Activated CD4-positive, alpha-beta T cell treated with anti-CD3 and anti-CD28 coated beads, Interleukin-10, Interleukin-2, amounts not matched to agents 100 ng/mL and 50 ng/mL, durations not matched to agents 16 hours and 8 hours (primary cell): ENCODE data around the gene COQ4.

ENCODE experiments used
- DNase-seq: peaks from one replicate; pipeline ENCODE4 v3.0.0-alpha.2; 2020

COQ4 gene

GRCh38 chr9:128342971-128343680 lies 20.5 kb downstream of the COQ4 start:
- no peak for DNase-seq

DNA sequence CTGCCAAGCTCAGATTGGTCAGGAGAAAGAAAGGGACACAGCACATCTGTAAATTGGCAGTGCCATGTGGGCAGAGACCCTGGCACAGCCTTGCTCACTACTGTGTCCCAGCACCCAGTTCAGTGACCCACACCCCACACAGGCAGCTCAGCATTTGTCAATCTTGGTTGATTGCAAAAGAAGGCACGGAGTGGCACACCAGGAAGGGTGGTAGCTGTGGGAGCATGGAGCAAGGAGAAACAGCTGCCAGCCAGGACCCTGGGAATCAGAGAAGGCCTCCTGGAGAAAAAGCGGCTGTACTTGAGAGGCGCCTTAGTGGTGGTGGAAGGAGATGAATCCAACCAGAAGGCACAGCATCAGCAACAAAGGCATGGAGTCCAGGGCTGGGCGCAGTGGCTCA lies 21.2 kb downstream of the COQ4 start:
- no peak for DNase-seq

DNA sequence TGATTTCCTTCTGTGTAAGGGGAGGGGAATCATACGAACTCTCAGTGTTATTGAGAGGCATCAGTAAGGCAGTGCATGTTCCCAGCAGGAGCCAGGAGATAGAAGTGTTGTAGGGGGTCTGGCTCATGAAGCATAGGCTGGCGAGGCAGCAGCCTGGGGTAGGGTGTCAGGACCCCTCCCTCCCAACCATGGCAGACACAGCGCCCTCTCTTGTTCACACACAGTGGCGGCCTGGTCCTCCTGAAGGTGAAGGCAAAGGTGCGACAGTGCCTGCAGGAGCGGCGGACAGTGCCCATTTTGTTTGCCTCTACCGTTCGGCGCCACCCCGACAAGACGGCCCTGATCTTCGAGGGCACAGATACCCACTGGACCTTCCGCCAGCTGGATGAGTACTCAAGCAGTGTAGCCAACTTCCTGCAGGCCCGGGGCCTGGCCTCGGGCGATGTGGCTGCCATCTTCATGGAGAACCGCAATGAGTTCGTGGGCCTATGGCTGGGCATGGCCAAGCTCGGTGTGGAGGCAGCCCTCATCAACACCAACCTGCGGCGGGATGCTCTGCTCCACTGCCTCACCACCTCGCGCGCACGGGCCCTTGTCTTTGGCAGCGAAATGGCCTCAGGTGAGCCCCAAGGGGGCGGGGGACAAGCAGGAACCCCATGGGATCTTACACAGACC lies 22.4 kb downstream of the COQ4 start:
- DNase-seq: no peak

DNA sequence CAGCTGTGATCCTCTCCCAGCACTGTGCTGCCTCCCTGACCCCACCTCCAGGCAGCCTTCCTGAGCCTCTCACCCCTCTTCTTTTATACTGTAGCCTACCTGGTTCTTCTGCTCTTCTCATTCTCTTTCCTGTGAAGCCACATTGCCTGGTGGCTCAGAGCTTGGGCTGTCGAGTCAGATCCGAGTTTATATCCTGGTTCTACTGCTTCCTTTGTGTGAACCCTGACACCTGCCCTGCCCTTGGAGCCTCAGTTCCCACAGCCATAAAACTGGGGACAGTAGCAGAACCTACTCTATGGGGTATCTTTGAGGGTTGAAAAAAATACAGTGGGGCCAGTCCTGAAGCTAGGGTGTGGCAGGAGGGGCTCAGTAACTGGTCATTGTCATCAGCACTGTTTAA lies 26.5 kb downstream of the COQ4 start:
- no peak for DNase-seq

DNA sequence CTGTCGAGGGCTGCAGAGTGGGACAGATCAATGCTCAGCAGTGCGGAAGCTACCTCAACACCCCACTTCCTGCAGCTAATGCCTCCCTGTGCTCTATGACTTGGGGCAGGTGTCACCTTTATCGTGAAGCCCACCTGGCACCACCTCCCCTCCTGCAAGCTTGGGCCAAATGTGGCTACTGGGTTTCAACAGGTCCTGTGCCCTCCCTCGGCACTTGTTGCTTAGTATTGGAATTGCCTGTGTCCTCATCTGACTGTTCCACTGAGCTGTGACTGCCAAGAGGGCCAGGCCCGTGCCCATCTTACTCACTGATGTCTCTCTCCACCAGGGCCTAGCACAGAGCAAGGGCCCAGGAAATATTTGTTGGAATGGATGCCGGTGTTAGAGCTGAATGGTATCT lies 27.1 kb downstream of the COQ4 start:
- no peak for DNase-seq

- no peak for DNase-seq
These were observed 32.8 kb downstream of the COQ4 start for GRCh38 chr9:128355451-128355850.

- no peak for DNase-seq
These were observed 35.5 kb downstream of the COQ4 start for GRCh38 chr9:128358090-128358489.

DNA sequence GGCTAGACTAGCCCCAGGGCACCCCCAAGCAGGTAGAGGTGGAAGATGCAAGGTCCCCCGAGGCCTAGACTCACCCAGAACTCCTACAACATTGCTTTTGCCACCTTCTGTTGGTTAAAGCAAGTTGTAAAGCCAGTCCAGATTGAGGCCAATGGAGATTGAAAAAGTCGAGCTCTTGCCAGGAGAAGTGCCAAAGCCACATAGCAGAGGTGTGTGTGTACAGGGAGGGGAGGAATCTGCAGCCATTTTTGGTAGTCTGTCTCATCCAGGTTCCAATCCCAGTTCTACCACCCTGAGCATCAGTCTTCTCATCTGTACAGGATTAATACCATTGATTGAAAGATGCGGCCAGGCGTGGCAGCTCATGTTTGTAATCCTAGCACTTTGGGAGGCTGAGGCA lies 36.2 kb downstream of the COQ4 start:
- DNase-seq: no peak

DNA sequence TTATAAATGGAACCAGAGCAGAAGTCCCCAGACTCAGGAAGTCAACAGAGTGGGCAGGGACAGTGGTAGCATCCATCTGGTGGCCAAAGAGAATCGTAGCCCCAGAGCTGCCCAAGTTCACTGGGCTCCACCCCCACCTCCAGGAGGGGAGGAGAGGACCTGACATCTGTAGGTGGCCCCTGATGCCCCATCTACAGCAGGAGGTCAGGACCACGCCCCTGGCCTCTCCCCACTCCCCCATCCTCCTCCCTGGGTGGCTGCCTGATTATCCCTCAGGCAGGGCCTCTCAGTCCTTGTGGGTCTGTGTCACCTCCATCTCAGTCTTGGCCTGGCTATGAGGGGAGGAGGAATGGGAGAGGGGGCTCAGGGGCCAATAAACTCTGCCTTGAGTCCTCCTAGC lies 38.2 kb downstream of the COQ4 start:
- no peak for DNase-seq

GRCh38 chr9:128361296-128361985 lies 38.8 kb downstream of the COQ4 start:
- DNase-seq: no peak

- DNase-seq: peak; percentile 75
These were observed 39.5 kb downstream of the COQ4 start for GRCh38 chr9:128361986-128362646.

- DNase-seq: no peak
These were observed 40.1 kb downstream of the COQ4 start for GRCh38 chr9:128362774-128363173.

DNA sequence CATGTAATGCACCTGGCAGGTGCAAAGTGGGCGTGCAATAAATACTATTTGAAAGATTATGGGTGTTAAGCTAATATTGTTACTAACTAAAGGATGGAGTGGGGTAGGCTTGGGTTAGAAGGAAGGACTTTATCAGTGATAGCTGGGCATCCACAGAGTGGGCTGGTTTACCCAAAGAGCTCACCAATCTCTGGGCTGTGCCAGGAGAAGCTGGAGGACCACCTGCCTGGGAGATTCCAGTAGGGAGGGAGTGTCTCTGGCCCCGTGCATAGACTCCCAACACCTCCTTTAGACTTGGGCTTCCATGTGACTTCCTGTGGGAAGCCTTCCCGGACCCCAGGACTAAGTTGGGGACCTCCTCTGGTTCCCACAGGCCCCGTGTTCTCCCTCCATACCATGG lies 42.9 kb downstream of the COQ4 start:
- DNase-seq: no peak

- no peak for DNase-seq
These were observed 46.5 kb downstream of the COQ4 start for GRCh38 chr9:128369024-128369706.

GRCh38 chr9:128370367-128370751 lies 47.7 kb downstream of the COQ4 start:
- no peak for DNase-seq

DNA sequence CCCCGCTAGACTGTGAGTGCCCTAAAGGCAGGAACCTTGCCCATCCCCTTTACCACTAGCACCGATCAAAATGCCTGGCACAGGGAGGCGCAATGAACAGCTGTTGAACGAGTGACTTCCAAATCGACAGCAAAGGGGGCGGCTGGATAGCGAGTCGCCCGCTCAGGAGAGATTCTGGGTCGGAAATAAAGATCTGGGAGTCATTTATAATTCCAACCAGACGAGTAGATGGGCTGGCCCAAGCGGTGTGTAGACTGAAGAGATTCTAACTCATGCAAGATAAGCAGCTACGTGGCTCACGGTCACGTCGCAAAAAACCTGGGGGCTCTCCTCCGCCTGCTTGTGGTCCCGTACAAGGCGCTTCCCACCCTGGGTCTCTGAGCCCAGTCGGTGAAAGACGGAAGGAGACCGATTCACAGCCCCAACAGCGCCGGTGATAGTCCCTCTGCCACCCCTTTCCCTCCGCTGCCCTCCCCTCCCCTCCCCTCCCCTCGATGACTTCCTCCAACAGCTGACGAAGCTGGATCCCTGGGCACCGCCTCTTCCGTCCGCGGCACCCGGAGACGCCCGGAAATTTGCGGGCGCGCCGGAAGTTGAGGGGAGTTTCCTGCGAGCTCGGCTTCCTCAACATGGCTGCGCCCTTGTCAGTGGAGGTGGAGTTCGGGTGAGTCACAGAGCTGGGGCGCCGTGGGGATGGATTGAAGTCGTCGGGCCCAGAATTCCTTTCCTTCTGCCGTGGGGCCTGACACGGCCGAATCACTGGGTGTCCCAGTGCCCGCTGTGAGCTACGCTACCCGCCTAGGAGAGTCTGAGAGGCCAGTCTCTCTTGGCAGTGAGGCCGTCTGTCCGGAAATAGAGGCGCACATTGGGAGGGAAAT lies 48.4 kb downstream of the COQ4 start, which contains the start of gene URM1:
Gene URM1, plus strand, starts transcription at position 623 of the 878 bp plus-strand sequence. Its CDS starts 7 bp downstream, at position 630.
- DNase-seq: peak; percentile 97

- DNase-seq: no peak
These were observed 49.0 kb downstream of the COQ4 start for GRCh38 chr9:128371630-128372117.

- DNase-seq: no peak
These were observed 49.6 kb downstream of the COQ4 start for GRCh38 chr9:128372188-128372641.

GRCh38 chr9:128372784-128373183 lies 50.1 kb downstream of the COQ4 start:
- DNase-seq: no peak

DNA sequence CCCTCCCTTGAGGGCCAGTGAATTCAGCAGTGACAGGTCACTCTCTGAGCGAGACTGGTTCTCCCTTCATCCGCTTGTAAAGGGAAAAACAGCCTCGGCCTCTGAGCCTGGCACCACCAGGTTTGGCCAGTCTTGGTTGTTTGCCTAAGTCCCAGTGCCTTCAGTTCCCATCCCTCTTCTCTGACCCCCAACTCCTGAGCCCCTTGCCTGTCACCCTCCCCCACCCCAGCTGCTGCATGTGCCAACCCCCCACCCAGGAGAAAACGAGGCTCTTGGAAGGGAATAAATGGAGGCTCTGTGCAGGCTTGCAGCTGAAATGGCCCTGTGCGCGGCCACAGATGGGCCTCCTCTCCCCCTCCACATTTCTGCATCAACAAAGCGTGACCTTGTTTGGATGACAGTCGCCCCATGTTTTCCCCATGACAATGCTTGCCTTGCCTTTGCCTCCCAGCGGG lies 51.6 kb downstream of the COQ4 start:
- no peak for DNase-seq

GRCh38 chr9:128375865-128376264 lies 53.2 kb downstream of the COQ4 start:
- DNase-seq: no peak
